Naive thymus-derived CD4-positive, alpha-beta T cell (primary cell): Measurements from ENCODE around the gene EGFR. TPM values are rescaled to one million over a fixed set of nuclear protein-coding genes. Genes with fewer than 3 reads are reported as not detected.

Source experiments
- ATAC-seq: fragments of 150-1000 bp; cut with Tn5 transposase; 2 replicates; pipeline ENCODE4 v1.10.0; 2021; ENCODE audit warnings: mild to moderate bottlenecking, moderate library complexity
- CTCF ChIA-PET: fragments of 350-600 bp; sonication (Branson Sonifier 250); formaldehyde crosslinking; loops from one replicate; lab custom pipeline; 2021; ENCODE audit warnings: antibody characterized with exemption; lab: Charles Lee
- POLR2A ChIA-PET: fragments of 350-600 bp; sonication (Branson Sonifier 250); formaldehyde crosslinking; loops from one replicate; lab custom pipeline; 2021; ENCODE audit warnings: antibody characterized with exemption, inconsistent platforms; lab: Charles Lee
- DNase-seq, 9 donors: peaks; one replicate each; pipeline versions ENCODE4 v3.0.0 to v3.0.0-alpha.2; 2020 to 2022; ENCODE audit warnings: mixed read lengths in 1 of 9
- H3K27ac ChIP-seq: one replicate; pipeline ENCODE4 v1.7.0; 2013; ENCODE audit warnings: mild to moderate bottlenecking, low read depth, low read length, moderate library complexity
- H3K27me3 ChIP-seq, 2 donors: one replicate each; pipeline ENCODE4 v1.7.0; 2013; ENCODE audit warnings: low read length in 2 of 2, mild to moderate bottlenecking in 2 of 2, moderate library complexity in 2 of 2; ENCODE audit not compliant: control insufficient read depth in 2 of 2, insufficient read depth in 2 of 2
- H3K36me3 ChIP-seq, 3 experiments: 1 replicate in 2 of 3; 2 replicates in 1 of 3; pipeline ENCODE4 v1.7.0; 2013; ENCODE audit warnings: low read length in 3 of 3, mild to moderate bottlenecking in 3 of 3, moderate library complexity in 1 of 3; ENCODE audit not compliant: insufficient read depth in 3 of 3, control insufficient read depth in 2 of 3
- H3K4me1 ChIP-seq, 2 donors: one replicate each; pipeline ENCODE4 v1.7.0; 2013; ENCODE audit warnings: low read length in 2 of 2, mild to moderate bottlenecking in 2 of 2, moderate library complexity in 1 of 2; ENCODE audit not compliant: control insufficient read depth in 2 of 2, insufficient read depth in 2 of 2
- H3K4me3 ChIP-seq: 2 replicates; pipeline ENCODE4 v1.7.0; 2013; ENCODE audit warnings: mild to moderate bottlenecking, low read length
- H3K9me3 ChIP-seq, 3 experiments: 1 replicate in 2 of 3; 2 replicates in 1 of 3; pipeline ENCODE4 v1.7.0; 2013; ENCODE audit warnings: low read length in 3 of 3; ENCODE audit not compliant: control insufficient read depth in 2 of 3
- H3K27ac Mint-ChIP-seq, 9 donors: one replicate each; pipeline ENCODE4 v1.8.0; 2020 to 2022; ENCODE audit warnings: mixed read lengths in 9 of 9, mild to moderate bottlenecking in 8 of 9, moderate library complexity in 5 of 9, inconsistent platforms in 2 of 9
- H3K27me3 Mint-ChIP-seq, 5 donors: one replicate each; pipeline ENCODE4 v1.8.0; 2021 to 2022; ENCODE audit warnings: mixed read lengths in 5 of 5, mild to moderate bottlenecking in 1 of 5
- H3K36me3 Mint-ChIP-seq, 5 donors: one replicate each; pipeline ENCODE4 v1.8.0; 2020 to 2022; ENCODE audit warnings: mixed read lengths in 5 of 5, mild to moderate bottlenecking in 3 of 5, inconsistent platforms in 1 of 5
- H3K4me1 Mint-ChIP-seq, 7 donors: one replicate each; pipeline ENCODE4 v1.8.0; 2020 to 2022; ENCODE audit warnings: mixed read lengths in 7 of 7, mild to moderate bottlenecking in 3 of 7, inconsistent platforms in 1 of 7
- H3K4me3 Mint-ChIP-seq, 10 donors: one replicate each; pipeline ENCODE4 v1.8.0; 2020 to 2022; ENCODE audit warnings: mild to moderate bottlenecking in 10 of 10, mixed read lengths in 10 of 10, moderate library complexity in 6 of 10, inconsistent platforms in 2 of 10
- H3K9me3 Mint-ChIP-seq, 11 donors: one replicate each; pipeline ENCODE4 v1.8.0; 2020 to 2022; ENCODE audit warnings: mixed read lengths in 11 of 11, mild to moderate bottlenecking in 4 of 11, inconsistent platforms in 1 of 11, moderate library complexity in 1 of 11
- intact Hi-C, 2 donors: fragments of 100-400 bp; cut with micrococcal nuclease; formaldehyde crosslinking; loops; one replicate each; pipeline ENCODE4 v1.15.1; 2023
- polyA plus RNA-seq, 2 donors: library from polyadenylated mRNA; unstranded; fragments of 300-500 nt; fragmentation: Illumina TruSeq; gene quantifications; one replicate each; pipeline ENCODE4 v1.2.3, GENCODE V29; 2021
- total RNA-seq, 6 experiments: library from RNA in 5 of 6; stranded (reverse) in 5 of 6; gene quantifications; 1 replicate in 5 of 6; 2 replicates in 1 of 6; pipeline ENCODE4 v1.2.3 and lab custom pipeline; 2021 to 2026

The EGFR gene
- total and polyA plus RNA-seq, 7 experiments from 2014 or later, result 0.16 TPM; not detected in 6

DNA sequence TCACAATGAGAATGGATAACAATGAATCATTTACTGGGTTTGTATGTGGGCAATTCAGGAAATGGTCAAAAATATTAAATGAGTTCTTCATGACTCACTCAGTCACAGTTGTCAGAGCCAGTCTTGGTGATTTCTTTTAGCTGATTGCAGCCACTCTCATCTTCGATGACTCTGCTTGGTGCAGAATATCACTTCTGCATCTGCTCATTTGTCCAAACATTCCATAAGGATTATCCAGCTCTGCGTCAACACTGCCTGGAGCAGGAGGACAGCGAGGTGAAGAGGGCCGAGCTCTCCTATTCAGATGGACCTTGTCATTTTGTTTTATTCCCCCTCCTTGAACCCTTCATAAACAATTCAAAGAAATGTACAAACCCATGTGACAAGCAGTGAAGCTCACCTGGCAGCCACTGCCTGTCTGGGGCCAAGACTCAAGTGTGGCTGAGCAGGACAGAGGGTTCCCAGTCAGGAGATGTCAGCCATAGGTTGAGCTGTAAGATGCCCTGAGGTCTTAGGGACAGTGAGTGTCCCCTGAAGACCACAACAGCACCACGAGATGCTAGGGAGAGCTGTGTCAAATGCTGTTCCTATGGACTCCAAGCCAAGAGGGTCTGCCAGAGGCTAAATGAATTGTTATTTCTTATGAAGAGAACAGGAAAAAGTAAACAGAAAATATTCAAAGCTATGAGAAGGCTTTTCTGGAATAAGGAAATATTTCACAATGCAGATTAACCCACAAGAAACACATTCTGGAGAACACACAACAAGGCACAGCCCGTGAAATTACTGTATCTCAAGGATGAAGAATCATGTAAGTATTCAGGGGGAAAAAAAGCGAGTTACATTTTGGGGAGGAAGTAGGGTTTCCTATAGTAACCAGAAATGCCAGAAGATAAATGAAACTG, 33.1 kb upstream of the EGFR start:
- H3K36me3 ChIP-seq, result no peaks in the 10 kb centered on the region
- no peak for DNase-seq
- ATAC-seq, result no peak
- H3K27me3 ChIP-seq, result no peaks in the 10 kb centered on the region
- Mint-ChIP-seq H3K27ac (peak overlapping the region in 1 of 9 donors; percentile 46), H3K27me3 (peaks cover 12 to 32% (median 14%) of the 10 kb centered on the region in 5 donors), H3K36me3 (no peaks in the 10 kb centered on the region), H3K4me3 (no peak overlapping the region), H3K4me1 (no peaks in the 10 kb centered on the region), H3K9me3 (peaks cover 0 to 6% (median 2%) of the 10 kb centered on the region in 11 donors)
- H3K27ac ChIP-seq, result no peak overlapping the region
- no peak overlapping the region for H3K4me3 ChIP-seq
- ChIA-PET POLR2A (no interaction called here), CTCF (no interaction called here)
- H3K9me3 ChIP-seq, result no peaks in the 10 kb centered on the region
- no peaks in the 10 kb centered on the region for H3K4me1 ChIP-seq
- intact Hi-C loops, result no loop called here

- Histone ChIP-seq H3K9me3 (no peaks in the 10 kb centered on the region), H3K4me3 (no peak overlapping the region), H3K36me3 (no peaks in the 10 kb centered on the region), H3K27ac (no peak overlapping the region), H3K4me1 (no peaks in the 10 kb centered on the region), H3K27me3 (no peaks in the 10 kb centered on the region)
- intact Hi-C loops, result no loop called here
- POLR2A ChIA-PET, result no interaction called here
- Mint-ChIP-seq H3K27ac (no peak overlapping the region), H3K27me3 (peaks cover 12 to 32% (median 15%) of the 10 kb centered on the region in 5 donors), H3K4me1 (no peaks in the 10 kb centered on the region), H3K4me3 (no peak overlapping the region), H3K9me3 (peaks cover 0 to 9% (median 4%) of the 10 kb centered on the region in 11 donors), H3K36me3 (peaks cover 0 to 3% (median 0%) of the 10 kb centered on the region in 5 donors)
- ATAC-seq (no peak), DNase-seq (no peak)
- CTCF ChIA-PET, result no interaction called here
These were observed 32.1 kb upstream of the EGFR start for GRCh38 chr7:54986716-54987115.

DNA sequence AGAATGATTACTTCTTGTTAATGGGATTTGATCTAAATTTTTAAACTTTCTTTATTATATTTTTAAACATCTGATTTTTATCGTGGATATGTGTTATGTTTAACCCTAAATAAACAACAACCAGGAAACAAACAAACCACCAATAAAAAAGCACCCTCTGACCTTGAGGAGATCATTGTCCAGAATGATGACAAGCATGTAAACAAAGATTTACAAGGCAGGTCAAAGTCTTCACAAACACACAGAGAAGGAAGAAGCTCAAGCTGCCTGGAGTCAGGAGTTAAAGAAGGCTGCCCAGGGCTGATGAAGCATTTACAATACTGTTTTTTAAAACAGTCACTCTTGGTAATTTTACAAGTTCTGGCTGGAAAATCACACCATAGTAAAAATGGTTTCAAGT, 31.0 kb upstream of the EGFR start:
- ATAC-seq (no peak), DNase-seq (no peak)
- no peaks in the 10 kb centered on the region for H3K36me3 ChIP-seq
- Mint-ChIP-seq H3K4me3 (no peak overlapping the region), H3K9me3 (peaks cover 0 to 5% (median 3%) of the 10 kb centered on the region in 11 donors), H3K4me1 (no peaks in the 10 kb centered on the region), H3K27me3 (peaks cover under 1 to 27% (median 15%) of the 10 kb centered on the region in 5 donors), H3K27ac (no peak overlapping the region), H3K36me3 (peaks cover 0 to 3% (median 0%) of the 10 kb centered on the region in 5 donors)
- intact Hi-C loops, result no loop called here
- ChIA-PET POLR2A (no interaction called here), CTCF (no interaction called here)
- H3K27me3 ChIP-seq, result no peaks in the 10 kb centered on the region
- no peaks in the 10 kb centered on the region for H3K4me1 ChIP-seq
- no peak overlapping the region for H3K4me3 ChIP-seq
- H3K9me3 ChIP-seq, result no peaks in the 10 kb centered on the region
- H3K27ac ChIP-seq, result no peak overlapping the region

DNA sequence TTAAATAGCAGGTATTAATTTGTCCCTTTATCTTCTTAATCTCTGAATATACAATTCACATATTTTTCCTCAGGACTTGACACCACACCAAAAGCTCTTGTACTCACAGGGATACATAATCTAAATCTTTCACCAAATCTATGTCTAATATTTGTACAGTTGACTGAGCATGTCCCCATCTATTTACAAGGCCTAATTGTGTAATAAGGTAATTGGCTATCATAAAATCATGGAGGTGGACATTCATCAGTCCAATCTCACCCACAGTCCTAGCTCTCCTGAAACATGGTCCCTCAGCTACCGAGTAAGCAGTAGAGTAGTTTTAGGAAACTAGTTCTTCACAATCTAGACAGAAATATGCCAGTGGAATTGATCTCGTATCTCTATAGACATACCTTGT, 30.3 kb upstream of the EGFR start:
- Histone ChIP-seq H3K27me3 (no peaks in the 10 kb centered on the region), H3K36me3 (no peaks in the 10 kb centered on the region), H3K27ac (no peak overlapping the region), H3K4me3 (no peak overlapping the region), H3K4me1 (no peaks in the 10 kb centered on the region), H3K9me3 (no peaks in the 10 kb centered on the region)
- peaks cover 0 to 3% (median 0%) of the 10 kb centered on the region in 5 donors for H3K36me3 Mint-ChIP-seq
- CTCF ChIA-PET, result no interaction called here
- H3K27ac Mint-ChIP-seq, result no peak overlapping the region
- peaks cover 0 to 5% (median 3%) of the 10 kb centered on the region in 11 donors for H3K9me3 Mint-ChIP-seq
- ATAC-seq (no peak), DNase-seq (no peak)
- H3K4me3 Mint-ChIP-seq, result no peak overlapping the region
- intact Hi-C loops, result no loop called here
- POLR2A ChIA-PET, result no interaction called here
- peaks cover 0 to 27% (median 15%) of the 10 kb centered on the region in 5 donors for H3K27me3 Mint-ChIP-seq
- no peaks in the 10 kb centered on the region for H3K4me1 Mint-ChIP-seq

DNA sequence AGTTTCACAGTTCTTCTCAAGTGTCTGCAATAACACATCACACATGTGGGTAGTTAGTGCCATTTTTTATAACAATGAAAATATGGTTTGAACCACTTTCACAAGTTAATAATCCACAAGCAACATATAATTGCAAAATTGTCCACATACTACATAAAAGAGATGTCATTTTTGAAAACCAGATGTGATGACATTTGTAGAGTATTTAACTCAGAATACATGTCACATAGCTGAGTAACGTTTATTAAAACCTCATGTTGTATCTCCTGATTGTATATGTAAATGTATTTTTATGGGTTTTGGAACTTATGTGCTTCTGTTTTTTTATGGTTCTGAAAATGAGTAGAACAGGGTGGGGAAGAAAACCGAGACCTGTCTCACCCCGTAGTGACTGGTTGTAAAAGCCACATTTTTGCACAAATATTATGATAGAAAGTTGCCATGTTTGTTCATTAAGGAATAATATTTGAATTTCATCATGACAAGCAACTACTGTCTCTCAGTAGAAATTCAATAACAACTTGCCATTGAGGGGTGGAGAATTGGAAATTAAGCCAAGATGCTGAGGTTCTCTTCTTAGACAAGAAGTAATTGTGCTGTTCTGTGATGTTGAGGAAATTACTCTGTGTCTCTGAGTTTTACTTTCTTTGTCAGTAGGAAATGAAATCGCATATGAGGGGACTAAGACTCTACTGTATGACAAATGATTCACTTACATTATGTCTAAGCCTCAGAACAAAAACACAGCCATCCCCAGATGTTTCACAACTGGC, 29.2 kb upstream of the EGFR start:
- peaks cover 0 to 20% (median 15%) of the 10 kb centered on the region in 5 donors for H3K27me3 Mint-ChIP-seq
- no peak overlapping the region for H3K27ac ChIP-seq
- H3K4me3 ChIP-seq, result no peak overlapping the region
- no peak overlapping the region for H3K4me3 Mint-ChIP-seq
- no peak for ATAC-seq
- H3K9me3 Mint-ChIP-seq, result peaks cover 0 to 5% (median 0%) of the 10 kb centered on the region in 11 donors
- H3K36me3 Mint-ChIP-seq, result peaks cover 0 to 3% (median 0%) of the 10 kb centered on the region in 5 donors
- no peaks in the 10 kb centered on the region for H3K4me1 ChIP-seq
- no peaks in the 10 kb centered on the region for H3K27me3 ChIP-seq
- no peak overlapping the region for H3K27ac Mint-ChIP-seq
- intact Hi-C loops, result no loop called here
- no peak for DNase-seq
- H3K36me3 ChIP-seq, result no peaks in the 10 kb centered on the region
- POLR2A ChIA-PET, result no interaction called here
- no peaks in the 10 kb centered on the region for H3K4me1 Mint-ChIP-seq
- CTCF ChIA-PET, result no interaction called here
- no peaks in the 10 kb centered on the region for H3K9me3 ChIP-seq

GRCh38 chr7:54991341-54991740, 27.5 kb upstream of the EGFR start:
- H3K9me3 ChIP-seq, result no peaks in the 10 kb centered on the region
- Mint-ChIP-seq H3K27me3 (peaks cover 0 to 13% (median 6%) of the 10 kb centered on the region in 5 donors), H3K4me1 (peaks cover 8 to 13% (median 13%) of the 10 kb centered on the region in 7 donors), H3K9me3 (peaks cover 0 to 6% (median 2%) of the 10 kb centered on the region in 11 donors), H3K4me3 (no peak overlapping the region), H3K36me3 (peaks cover 0 to 3% (median 0%) of the 10 kb centered on the region in 5 donors), H3K27ac (no peak overlapping the region)
- ChIA-PET CTCF (no interaction called here), POLR2A (no interaction called here)
- H3K27ac ChIP-seq, result no peak overlapping the region
- no peak for DNase-seq
- H3K4me1 ChIP-seq, result no peaks in the 10 kb centered on the region
- H3K27me3 ChIP-seq, result no peaks in the 10 kb centered on the region
- intact Hi-C loops, result no loop called here
- no peak overlapping the region for H3K4me3 ChIP-seq
- no peaks in the 10 kb centered on the region for H3K36me3 ChIP-seq
- no peak for ATAC-seq
